Mesenchymal stem cell (in vitro differentiated cells and primary cell): ENCODE measurements around the gene PIK3R2.
A peak's percentile ranks its signal among the peaks of the same experiment; 100 is the strongest.
"Not testable (repeated sequence)": the region's sequence is repeated elsewhere in the genome, so short reads cannot be mapped to it uniquely, and the experiment has no call there.

ENCODE experiments used
- DNase-seq: peaks from one replicate; pipeline ENCODE4 v3.0.0-alpha.2; 2013
- H2AFZ ChIP-seq: one replicate; pipeline ENCODE4 v1.6.1; 2013; ENCODE audit warnings: low read depth, mild to moderate bottlenecking, control low read depth, inconsistent platforms, low read length, moderate library complexity
- H2AK5ac ChIP-seq: 2 replicates; pipeline ENCODE4 v1.6.1; 2013; ENCODE audit warnings: low read length, moderate library complexity, mild to moderate bottlenecking, inconsistent platforms; ENCODE audit not compliant: severe bottlenecking
- H2BK120ac ChIP-seq: one replicate; pipeline ENCODE4 v1.6.1; 2013; ENCODE audit warnings: low read depth, mild to moderate bottlenecking, inconsistent platforms, low read length, moderate library complexity
- H2BK12ac ChIP-seq, 2 experiments: one replicate each; pipeline ENCODE4 v1.6.1; 2013; ENCODE audit warnings: inconsistent platforms in 2 of 2, low read length in 2 of 2, mild to moderate bottlenecking in 2 of 2, moderate library complexity in 2 of 2, control low read depth in 1 of 2
- H2BK15ac ChIP-seq: one replicate; pipeline ENCODE4 v1.6.1; 2013; ENCODE audit warnings: mild to moderate bottlenecking, low read depth, inconsistent platforms; ENCODE audit not compliant: poor library complexity, severe bottlenecking
- H2BK5ac ChIP-seq: 2 replicates; pipeline ENCODE4 v1.6.1; 2013; ENCODE audit warnings: low read depth, mild to moderate bottlenecking, low read length, control low read depth, inconsistent platforms; ENCODE audit not compliant: poor library complexity, severe bottlenecking
- H3K14ac ChIP-seq, 2 experiments: one replicate each; pipeline ENCODE4 v1.6.1; 2013; ENCODE audit warnings: inconsistent platforms in 2 of 2, low read length in 2 of 2, control low read depth in 1 of 2, mild to moderate bottlenecking in 1 of 2, moderate library complexity in 1 of 2
- H3K18ac ChIP-seq, 2 experiments: one replicate each; pipeline ENCODE4 v1.6.1; 2013; ENCODE audit warnings: inconsistent platforms in 2 of 2, low read length in 2 of 2, control low read depth in 1 of 2, low read depth in 1 of 2, mild to moderate bottlenecking in 1 of 2
- H3K23ac ChIP-seq, 2 experiments: one replicate each; pipeline ENCODE4 v1.6.1; 2013; ENCODE audit warnings: inconsistent platforms in 2 of 2, low read length in 2 of 2, mild to moderate bottlenecking in 2 of 2, moderate library complexity in 2 of 2, control low read depth in 1 of 2
- H3K27ac ChIP-seq: 2 replicates; pipeline ENCODE4 v1.5.1; 2013; ENCODE audit warnings: mild to moderate bottlenecking, moderate library complexity, low read length, control low read depth, inconsistent platforms; ENCODE audit not compliant: poor library complexity, severe bottlenecking
- H3K27me3 ChIP-seq, 2 experiments: 2 replicates each; pipeline versions ENCODE4 v1.6.1 to v1.7.0; 2013; ENCODE audit warnings: low read length in 2 of 2, mild to moderate bottlenecking in 2 of 2, moderate library complexity in 2 of 2, control low read depth in 1 of 2, inconsistent platforms in 1 of 2; ENCODE audit not compliant: control insufficient read depth in 1 of 2, insufficient read depth in 1 of 2
- H3K36me3 ChIP-seq, 2 experiments: 2 replicates each; pipeline versions ENCODE4 v1.6.1 to v1.7.0; 2013; ENCODE audit warnings: low read length in 2 of 2, control low read depth in 1 of 2, inconsistent platforms in 1 of 2, low read depth in 1 of 2, mild to moderate bottlenecking in 1 of 2; ENCODE audit not compliant: insufficient read depth in 2 of 2, control insufficient read depth in 1 of 2
- H3K4ac ChIP-seq, 2 experiments: one replicate each; pipeline ENCODE4 v1.6.1; 2013; ENCODE audit warnings: inconsistent platforms in 2 of 2, low read length in 2 of 2, mild to moderate bottlenecking in 2 of 2, moderate library complexity in 2 of 2, control low read depth in 1 of 2, low read depth in 1 of 2
- H3K4me1 ChIP-seq: 2 replicates; pipeline ENCODE4 v1.6.1; 2013; ENCODE audit warnings: low read depth, low read length, control low read depth; ENCODE audit not compliant: control insufficient read depth, insufficient read depth
- H3K4me2 ChIP-seq: 2 replicates; pipeline ENCODE4 v1.6.1; 2013; ENCODE audit warnings: low read length, mild to moderate bottlenecking, inconsistent platforms; ENCODE audit not compliant: poor library complexity, severe bottlenecking
- H3K4me3 ChIP-seq, 2 experiments: 2 replicates each; pipeline versions ENCODE4 v1.5.1 to v1.7.0; 2013; ENCODE audit warnings: low read length in 2 of 2, mild to moderate bottlenecking in 2 of 2, control low read depth in 1 of 2, low read depth in 1 of 2; ENCODE audit not compliant: insufficient read depth in 1 of 2
- H3K79me1 ChIP-seq: replicated peaks from 2 replicates; pipeline ENCODE4 v1.6.1; 2013; ENCODE audit warnings: mild to moderate bottlenecking, control low read depth, low read length, inconsistent platforms; ENCODE audit not compliant: poor library complexity, severe bottlenecking
- H3K9ac ChIP-seq: 2 replicates; pipeline ENCODE4 v1.7.0; 2013; ENCODE audit warnings: mild to moderate bottlenecking, low read length, moderate library complexity
- H3K9me3 ChIP-seq: 2 replicates; pipeline ENCODE4 v1.7.0; 2013; ENCODE audit warnings: mild to moderate bottlenecking, low read length; ENCODE audit not compliant: control insufficient read depth
- H4K8ac ChIP-seq: one replicate; pipeline ENCODE4 v1.6.1; 2013; ENCODE audit warnings: inconsistent platforms, mild to moderate bottlenecking, low read length, moderate library complexity
- H4K91ac ChIP-seq: one replicate; pipeline ENCODE4 v1.6.1; 2013; ENCODE audit warnings: mild to moderate bottlenecking, low read length, inconsistent platforms
- WGBS: methylation state at CpG from one replicate; pipeline ENCODE4 v1.1.7; 2013; ENCODE audit warnings: mixed read lengths; 5-methylcytosine and 5-hydroxymethylcytosine counted together

The PIK3R2 gene

GRCh38 chr19:18208098-18208951 lies 55.4 kb downstream of the PIK3R2 start:
- no peak overlapping the region for H3K14ac ChIP-seq
- 39% methylated on average over 21 of the region's 32 CpGs for WGBS
- peak overlapping the region; percentile 74 for H3K9ac ChIP-seq
- peaks cover 4% of the 10 kb centered on the region for H3K79me1 ChIP-seq
- no peak overlapping the region for H3K27ac ChIP-seq
- H2BK15ac ChIP-seq = peak overlapping the region; percentile 20
- H2BK120ac ChIP-seq = no peak overlapping the region
- H3K36me3 ChIP-seq = no peaks in the 10 kb centered on the region
- no peaks in the 10 kb centered on the region for H3K9me3 ChIP-seq
- no peak overlapping the region for H2AK5ac ChIP-seq
- H3K4me3 ChIP-seq = peak overlapping the region in 1 of 2 experiments; percentile 41
- H3K27me3 ChIP-seq = peaks cover 0 to 11% of the 10 kb centered on the region in 2 experiments
- H4K8ac ChIP-seq = no peak overlapping the region
- no peak overlapping the region for H3K18ac ChIP-seq
- peak overlapping the region in 1 of 2 experiments; percentile 5 for H3K4ac ChIP-seq
- peaks cover 8% of the 10 kb centered on the region for H3K4me1 ChIP-seq
- H4K91ac ChIP-seq = no peak overlapping the region
- DNase-seq = peak; percentile 63
- H3K23ac ChIP-seq = no peak overlapping the region
- H2BK5ac ChIP-seq = no peak overlapping the region
- no peak overlapping the region for H2AFZ ChIP-seq
- H3K4me2 ChIP-seq = no peak overlapping the region
- H2BK12ac ChIP-seq = no peak overlapping the region

- H2BK5ac ChIP-seq, DNase-seq, H3K18ac ChIP-seq, H3K9me3 ChIP-seq, H3K4me2 ChIP-seq, H2BK120ac ChIP-seq, H3K36me3 ChIP-seq, H2AK5ac ChIP-seq, H4K91ac ChIP-seq, H3K4me1 ChIP-seq, H3K23ac ChIP-seq, H3K4me3 ChIP-seq, H3K9ac ChIP-seq, H3K79me1 ChIP-seq, H2BK15ac ChIP-seq, H2AFZ ChIP-seq, H3K27ac ChIP-seq, H3K14ac ChIP-seq, H4K8ac ChIP-seq, H2BK12ac ChIP-seq, H3K4ac ChIP-seq: not testable (repeated sequence)
- peaks cover 0 to 11% of the 10 kb centered on the region in 2 experiments for H3K27me3 ChIP-seq
- WGBS = 88% methylated on average over 3 of the region's 5 CpGs
These were observed 56.9 kb downstream of the PIK3R2 start for GRCh38 chr19:18209912-18210311.

- Histone ChIP-seq H3K23ac (no peak overlapping the region), H2BK120ac (no peak overlapping the region), H3K36me3 (no peaks in the 10 kb centered on the region), H2BK12ac (no peak overlapping the region), H3K4me1 (peaks cover 3% of the 10 kb centered on the region), H3K9ac (no peak overlapping the region), H3K27ac (no peak overlapping the region), H3K79me1 (no peaks in the 10 kb centered on the region), H3K18ac (no peak overlapping the region), H3K4me2 (no peak overlapping the region), H3K14ac (peak overlapping the region in 1 of 2 experiments; percentile 26), H2BK15ac (no peak overlapping the region), H2BK5ac (no peak overlapping the region), H4K91ac (no peak overlapping the region), H3K4me3 (no peak overlapping the region), H3K9me3 (no peaks in the 10 kb centered on the region), H2AK5ac (no peak overlapping the region), H4K8ac (no peak overlapping the region), H3K27me3 (peaks cover 0 to 11% of the 10 kb centered on the region in 2 experiments), H3K4ac (no peak overlapping the region), H2AFZ (no peak overlapping the region)
- WGBS = 94% methylated on average over 14 of the region's 14 CpGs
- no peak for DNase-seq
These were observed 58.7 kb downstream of the PIK3R2 start for GRCh38 chr19:18211683-18212082.

DNA sequence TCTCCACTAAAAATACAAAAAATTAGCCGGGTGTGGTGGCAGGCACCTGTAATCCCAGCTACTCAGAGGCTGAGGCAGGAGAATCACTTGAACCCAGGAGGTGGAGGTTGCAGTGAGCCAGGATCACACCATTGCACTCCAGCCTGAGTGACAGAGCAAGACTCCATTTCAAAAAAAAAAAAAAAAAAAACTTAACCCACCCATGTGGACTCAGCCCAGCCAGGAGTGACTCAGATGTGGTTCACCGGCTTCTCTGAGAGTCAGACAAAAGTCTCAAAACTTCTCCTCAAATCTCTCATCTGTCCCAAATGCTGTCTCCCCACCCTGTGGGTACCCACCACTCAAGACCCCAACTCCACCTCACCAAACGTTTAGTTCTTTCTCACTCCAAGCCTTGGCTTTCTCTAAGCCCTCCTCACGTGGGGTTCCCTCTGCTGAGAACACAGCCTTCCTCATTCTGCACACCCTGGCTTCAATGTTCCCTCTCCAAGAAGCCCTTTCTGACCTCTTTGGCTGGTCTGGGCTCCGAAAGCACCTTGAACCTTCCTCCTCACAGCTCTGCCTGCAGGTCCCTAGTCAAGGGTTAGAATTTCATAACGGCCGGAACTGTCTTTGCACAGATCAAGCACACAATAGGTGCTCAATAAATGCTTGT lies 61.9 kb downstream of the PIK3R2 start:
- H2BK120ac ChIP-seq = no peak overlapping the region

More for the DNA sequence above, 61.9 kb downstream of the PIK3R2 start:
- Histone ChIP-seq H2BK12ac (no peak overlapping the region), H3K9me3 (no peaks in the 10 kb centered on the region), H4K8ac (no peak overlapping the region), H3K23ac (no peak overlapping the region), H3K14ac (no peak overlapping the region), H4K91ac (no peak overlapping the region), H3K79me1 (no peaks in the 10 kb centered on the region), H3K18ac (no peak overlapping the region), H3K4me3 (no peak overlapping the region), H3K27ac (no peak overlapping the region), H2AFZ (no peak overlapping the region), H3K4me2 (no peak overlapping the region), H3K27me3 (peaks cover 0 to 26% of the 10 kb centered on the region in 2 experiments), H3K9ac (peak overlapping the region; percentile 44), H2BK5ac (no peak overlapping the region), H3K36me3 (no peaks in the 10 kb centered on the region), H3K4me1 (peaks cover 5% of the 10 kb centered on the region), H2BK15ac (no peak overlapping the region), H2AK5ac (no peak overlapping the region), H3K4ac (no peak overlapping the region)
- 62% methylated on average over 5 of the region's 7 CpGs for WGBS
- no peak for DNase-seq
